Measurements from ENCODE around the gene CTNNBL1. TPM values are rescaled to one million over a fixed set of nuclear protein-coding genes. Genes with fewer than 3 reads are reported as not detected.

CTNNBL1 gene
- total RNA-seq, 1 experiment from 2014 or later: 71.2 TPM

DNA sequence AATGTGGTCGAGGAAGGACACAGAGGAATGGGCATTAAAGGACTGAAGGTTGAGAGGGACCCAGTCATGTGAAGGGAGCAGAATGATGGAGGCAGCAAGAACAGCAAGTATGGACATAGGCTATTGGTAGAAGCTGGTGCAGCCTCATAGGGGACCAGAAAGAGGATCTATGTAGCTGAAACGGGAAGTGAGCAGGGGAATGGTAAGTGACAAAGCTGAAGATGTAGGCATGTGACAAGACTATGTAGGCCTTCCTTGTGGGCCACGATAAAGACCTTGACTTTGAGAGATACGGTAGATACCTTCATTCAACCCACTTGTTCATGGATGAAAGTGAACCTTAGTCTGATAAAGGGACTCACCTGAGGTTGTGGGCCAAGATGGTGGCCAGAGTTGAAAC is 3.5 kb downstream of the CTNNBL1 start:
- CTCF ChIA-PET: no interaction called here
- TF ChIP-seq, protein P1, sequence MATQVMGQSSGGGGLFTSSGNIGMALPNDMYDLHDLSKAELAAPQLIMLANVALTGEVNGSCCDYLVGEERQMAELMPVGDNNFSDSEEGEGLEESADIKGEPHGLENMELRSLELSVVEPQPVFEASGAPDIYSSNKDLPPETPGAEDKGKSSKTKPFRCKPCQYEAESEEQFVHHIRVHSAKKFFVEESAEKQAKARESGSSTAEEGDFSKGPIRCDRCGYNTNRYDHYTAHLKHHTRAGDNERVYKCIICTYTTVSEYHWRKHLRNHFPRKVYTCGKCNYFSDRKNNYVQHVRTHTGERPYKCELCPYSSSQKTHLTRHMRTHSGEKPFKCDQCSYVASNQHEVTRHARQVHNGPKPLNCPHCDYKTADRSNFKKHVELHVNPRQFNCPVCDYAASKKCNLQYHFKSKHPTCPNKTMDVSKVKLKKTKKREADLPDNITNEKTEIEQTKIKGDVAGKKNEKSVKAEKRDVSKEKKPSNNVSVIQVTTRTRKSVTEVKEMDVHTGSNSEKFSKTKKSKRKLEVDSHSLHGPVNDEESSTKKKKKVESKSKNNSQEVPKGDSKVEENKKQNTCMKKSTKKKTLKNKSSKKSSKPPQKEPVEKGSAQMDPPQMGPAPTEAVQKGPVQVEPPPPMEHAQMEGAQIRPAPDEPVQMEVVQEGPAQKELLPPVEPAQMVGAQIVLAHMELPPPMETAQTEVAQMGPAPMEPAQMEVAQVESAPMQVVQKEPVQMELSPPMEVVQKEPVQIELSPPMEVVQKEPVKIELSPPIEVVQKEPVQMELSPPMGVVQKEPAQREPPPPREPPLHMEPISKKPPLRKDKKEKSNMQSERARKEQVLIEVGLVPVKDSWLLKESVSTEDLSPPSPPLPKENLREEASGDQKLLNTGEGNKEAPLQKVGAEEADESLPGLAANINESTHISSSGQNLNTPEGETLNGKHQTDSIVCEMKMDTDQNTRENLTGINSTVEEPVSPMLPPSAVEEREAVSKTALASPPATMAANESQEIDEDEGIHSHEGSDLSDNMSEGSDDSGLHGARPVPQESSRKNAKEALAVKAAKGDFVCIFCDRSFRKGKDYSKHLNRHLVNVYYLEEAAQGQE (IDR thresholded peaks at IDR 0.05; ENCODE audit: insufficient read depth in 1 of 2, low read depth in 2 of 2, low read length in 1 of 2): no peak
- TF ChIP-seq, protein P2, sequence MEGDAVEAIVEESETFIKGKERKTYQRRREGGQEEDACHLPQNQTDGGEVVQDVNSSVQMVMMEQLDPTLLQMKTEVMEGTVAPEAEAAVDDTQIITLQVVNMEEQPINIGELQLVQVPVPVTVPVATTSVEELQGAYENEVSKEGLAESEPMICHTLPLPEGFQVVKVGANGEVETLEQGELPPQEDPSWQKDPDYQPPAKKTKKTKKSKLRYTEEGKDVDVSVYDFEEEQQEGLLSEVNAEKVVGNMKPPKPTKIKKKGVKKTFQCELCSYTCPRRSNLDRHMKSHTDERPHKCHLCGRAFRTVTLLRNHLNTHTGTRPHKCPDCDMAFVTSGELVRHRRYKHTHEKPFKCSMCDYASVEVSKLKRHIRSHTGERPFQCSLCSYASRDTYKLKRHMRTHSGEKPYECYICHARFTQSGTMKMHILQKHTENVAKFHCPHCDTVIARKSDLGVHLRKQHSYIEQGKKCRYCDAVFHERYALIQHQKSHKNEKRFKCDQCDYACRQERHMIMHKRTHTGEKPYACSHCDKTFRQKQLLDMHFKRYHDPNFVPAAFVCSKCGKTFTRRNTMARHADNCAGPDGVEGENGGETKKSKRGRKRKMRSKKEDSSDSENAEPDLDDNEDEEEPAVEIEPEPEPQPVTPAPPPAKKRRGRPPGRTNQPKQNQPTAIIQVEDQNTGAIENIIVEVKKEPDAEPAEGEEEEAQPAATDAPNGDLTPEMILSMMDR (IDR thresholded peaks at IDR 0.05): no peak
- intact Hi-C loops (cut with micrococcal nuclease; ENCODE audit: unreplicated experiment) (no loop called here), in situ Hi-C loops (cut with HindIII; ENCODE audit: low pct_unique_long_range_greater_than_20kb, low sequenced_read_pairs) (no loop called here)
- Histone ChIP-seq H3K4me3 (ENCODE audit: low read depth in 2 of 2, low read length in 2 of 2) (no peak overlapping the region), H3K36me3 (ENCODE audit: control insufficient read depth, insufficient read depth, low read length) (peaks cover 6% of the 10 kb centered on the region; the same call in 1 of the 2 replicates), H3K27ac (ENCODE audit: low read length) (no peak overlapping the region), H3K4me1 (ENCODE audit: control insufficient read depth, insufficient read depth, low read length) (0 out of 2 replicates have a peak, but pooled peaks cover 5% of the 10 kb centered on the region), H3K27me3 (ENCODE audit: control insufficient read depth, insufficient read depth, low read length) (no peaks in the 10 kb centered on the region), H3K9me3 (ENCODE audit: control insufficient read depth, insufficient read depth, low read depth, low read length) (no peaks in the 10 kb centered on the region)
- BruUV-seq (replicated peaks): no TSS peak
- ATAC-seq: no peak
- DNase-seq (ENCODE audit: low read depth, low spot score): no peak
- POLR2A ChIA-PET: no interaction called here

DNA sequence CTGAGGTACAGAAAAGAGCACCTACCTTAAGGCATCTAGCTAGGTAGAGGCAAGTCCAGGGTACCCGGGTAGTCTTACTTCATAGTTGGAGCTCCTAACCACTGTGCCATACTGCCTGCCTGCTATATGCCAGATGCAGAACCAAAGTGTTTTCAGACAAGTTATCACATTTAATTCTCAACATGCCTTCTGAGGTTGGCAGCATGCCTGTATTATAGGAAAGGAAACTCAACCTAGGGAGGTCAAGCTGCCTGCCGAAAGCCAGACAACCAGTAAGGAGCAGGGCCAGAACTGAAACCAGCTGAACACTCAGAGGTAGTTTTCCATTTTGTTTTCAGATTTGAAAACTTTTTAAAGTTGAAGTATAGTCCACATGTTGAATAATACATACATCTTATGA is 5.4 kb downstream of the CTNNBL1 start:
- DNase-seq (ENCODE audit: low read depth, low spot score): no peak
- no TSS peak for BruUV-seq (replicated peaks)
- POLR2A ChIA-PET: no interaction called here

More for the DNA sequence above, 5.4 kb downstream of the CTNNBL1 start:
- Histone ChIP-seq H3K4me1 (ENCODE audit: control insufficient read depth, insufficient read depth, low read length) (0 out of 2 replicates have a peak, but pooled peaks cover 5% of the 10 kb centered on the region), H3K4me3 (ENCODE audit: low read depth in 2 of 2, low read length in 2 of 2) (no peak overlapping the region), H3K36me3 (ENCODE audit: control insufficient read depth, insufficient read depth, low read length) (peaks cover 4% of the 10 kb centered on the region; the same call in 1 of the 2 replicates), H3K27ac (ENCODE audit: low read length) (no peak overlapping the region), H3K27me3 (ENCODE audit: control insufficient read depth, insufficient read depth, low read length) (no peaks in the 10 kb centered on the region), H3K9me3 (ENCODE audit: control insufficient read depth, insufficient read depth, low read depth, low read length) (no peaks in the 10 kb centered on the region)
- ATAC-seq: no peak
- in situ Hi-C loops (cut with HindIII; ENCODE audit: low pct_unique_long_range_greater_than_20kb, low sequenced_read_pairs): no loop called here
- intact Hi-C loops (cut with micrococcal nuclease; ENCODE audit: unreplicated experiment): no loop called here
- no peak for TF ChIP-seq SIN3A (IDR thresholded peaks at IDR 0.05; ENCODE audit: borderline replicate concordance, insufficient read depth, low read depth, low read length)
- TF ChIP-seq TCF7L2 (IDR thresholded peaks at IDR 0.05; ENCODE audit: low read depth, low read length): no peak
- TF ChIP-seq, protein P1 (IDR thresholded peaks at IDR 0.05; ENCODE audit: insufficient read depth in 1 of 2, low read depth in 2 of 2, low read length in 1 of 2): no peak
- no peak for TF ChIP-seq POLR2AphosphoS5 (IDR thresholded peaks at IDR 0.05; ENCODE audit: low read depth, low read length)
- TF ChIP-seq, protein P2 (IDR thresholded peaks at IDR 0.05): no peak
- CTCF ChIA-PET: no interaction called here

Data from Panc1 (cell line).